HL-60 (cell line): ENCODE data around the gene SLC9A1.

Source experiments
- GABPA ChIP-seq: IDR thresholded peaks from 2 replicates; pipeline ENCODE4 v1.6.1; 2012; ENCODE audit warnings: low read depth
- POLR2AphosphoS5 ChIP-seq: IDR thresholded peaks from 2 replicates; pipeline ENCODE4 v1.6.1; 2012; ENCODE audit warnings: low read depth
- TF ChIP-seq, protein P1 (sequence below): IDR thresholded peaks from one replicate; pipeline ENCODE4 v1.5.1; 2011; ENCODE audit warnings: low read length, control low read depth, inconsistent platforms; ENCODE audit not compliant: insufficient read depth
- TF ChIP-seq, protein P2 (sequence below): IDR thresholded peaks from 2 replicates; pipeline ENCODE4 v1.6.1; 2012; ENCODE audit warnings: low read depth; ENCODE audit not compliant: insufficient replicate concordance

DNA sequence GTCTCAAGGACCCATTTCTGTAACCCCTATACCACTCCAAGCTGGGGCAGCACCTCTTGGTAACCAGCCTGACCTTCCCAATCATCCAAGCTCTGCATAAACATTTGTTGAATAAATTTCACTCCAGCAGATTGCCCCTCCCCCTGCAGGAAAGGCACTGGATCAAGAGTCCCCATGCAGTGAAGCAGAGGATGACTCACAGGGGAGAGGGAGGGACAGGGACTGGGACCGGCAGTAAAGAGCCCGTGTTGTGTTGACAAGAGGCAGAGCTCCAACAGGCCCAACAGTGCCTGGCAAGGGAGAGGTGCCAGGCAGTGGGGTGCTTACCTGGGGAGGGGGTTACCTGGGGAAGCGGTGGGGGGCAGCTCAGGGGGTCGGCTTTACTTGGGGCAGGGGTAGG is 32.3 kb downstream of the SLC9A1 start:
- TF ChIP-seq, protein P1, sequence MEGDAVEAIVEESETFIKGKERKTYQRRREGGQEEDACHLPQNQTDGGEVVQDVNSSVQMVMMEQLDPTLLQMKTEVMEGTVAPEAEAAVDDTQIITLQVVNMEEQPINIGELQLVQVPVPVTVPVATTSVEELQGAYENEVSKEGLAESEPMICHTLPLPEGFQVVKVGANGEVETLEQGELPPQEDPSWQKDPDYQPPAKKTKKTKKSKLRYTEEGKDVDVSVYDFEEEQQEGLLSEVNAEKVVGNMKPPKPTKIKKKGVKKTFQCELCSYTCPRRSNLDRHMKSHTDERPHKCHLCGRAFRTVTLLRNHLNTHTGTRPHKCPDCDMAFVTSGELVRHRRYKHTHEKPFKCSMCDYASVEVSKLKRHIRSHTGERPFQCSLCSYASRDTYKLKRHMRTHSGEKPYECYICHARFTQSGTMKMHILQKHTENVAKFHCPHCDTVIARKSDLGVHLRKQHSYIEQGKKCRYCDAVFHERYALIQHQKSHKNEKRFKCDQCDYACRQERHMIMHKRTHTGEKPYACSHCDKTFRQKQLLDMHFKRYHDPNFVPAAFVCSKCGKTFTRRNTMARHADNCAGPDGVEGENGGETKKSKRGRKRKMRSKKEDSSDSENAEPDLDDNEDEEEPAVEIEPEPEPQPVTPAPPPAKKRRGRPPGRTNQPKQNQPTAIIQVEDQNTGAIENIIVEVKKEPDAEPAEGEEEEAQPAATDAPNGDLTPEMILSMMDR = no peak
- TF ChIP-seq POLR2AphosphoS5 = no peak
- no peak for TF ChIP-seq GABPA
- TF ChIP-seq, protein P2, sequence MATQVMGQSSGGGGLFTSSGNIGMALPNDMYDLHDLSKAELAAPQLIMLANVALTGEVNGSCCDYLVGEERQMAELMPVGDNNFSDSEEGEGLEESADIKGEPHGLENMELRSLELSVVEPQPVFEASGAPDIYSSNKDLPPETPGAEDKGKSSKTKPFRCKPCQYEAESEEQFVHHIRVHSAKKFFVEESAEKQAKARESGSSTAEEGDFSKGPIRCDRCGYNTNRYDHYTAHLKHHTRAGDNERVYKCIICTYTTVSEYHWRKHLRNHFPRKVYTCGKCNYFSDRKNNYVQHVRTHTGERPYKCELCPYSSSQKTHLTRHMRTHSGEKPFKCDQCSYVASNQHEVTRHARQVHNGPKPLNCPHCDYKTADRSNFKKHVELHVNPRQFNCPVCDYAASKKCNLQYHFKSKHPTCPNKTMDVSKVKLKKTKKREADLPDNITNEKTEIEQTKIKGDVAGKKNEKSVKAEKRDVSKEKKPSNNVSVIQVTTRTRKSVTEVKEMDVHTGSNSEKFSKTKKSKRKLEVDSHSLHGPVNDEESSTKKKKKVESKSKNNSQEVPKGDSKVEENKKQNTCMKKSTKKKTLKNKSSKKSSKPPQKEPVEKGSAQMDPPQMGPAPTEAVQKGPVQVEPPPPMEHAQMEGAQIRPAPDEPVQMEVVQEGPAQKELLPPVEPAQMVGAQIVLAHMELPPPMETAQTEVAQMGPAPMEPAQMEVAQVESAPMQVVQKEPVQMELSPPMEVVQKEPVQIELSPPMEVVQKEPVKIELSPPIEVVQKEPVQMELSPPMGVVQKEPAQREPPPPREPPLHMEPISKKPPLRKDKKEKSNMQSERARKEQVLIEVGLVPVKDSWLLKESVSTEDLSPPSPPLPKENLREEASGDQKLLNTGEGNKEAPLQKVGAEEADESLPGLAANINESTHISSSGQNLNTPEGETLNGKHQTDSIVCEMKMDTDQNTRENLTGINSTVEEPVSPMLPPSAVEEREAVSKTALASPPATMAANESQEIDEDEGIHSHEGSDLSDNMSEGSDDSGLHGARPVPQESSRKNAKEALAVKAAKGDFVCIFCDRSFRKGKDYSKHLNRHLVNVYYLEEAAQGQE = no peak
